ENCODE results near the gene PIP5KL1. TPM values are rescaled to one million over a fixed set of nuclear protein-coding genes. Genes with fewer than 3 reads are reported as not detected.

Gene PIP5KL1
- total and polyA plus RNA-seq, 2 of the 4 experiments (the other 2 are of a cell fraction) = 0.36 to 3.6 TPM

GRCh38 chr9:127955294-127956015 is 24.9 kb upstream of the PIP5KL1 start:
- Histone ChIP-seq H2AK5ac (ENCODE audit: low read depth, low read length) (peak overlapping the region; percentile 60; the same call in 1 of the 2 replicates), H3K4me1 (ENCODE audit: control insufficient read depth, insufficient read depth, low read length) (peaks cover 4% of the 10 kb centered on the region), H4K91ac (ENCODE audit: insufficient read depth, low read depth, low read length) (no peak overlapping the region), H3K4me2 (ENCODE audit: low read depth, low read length) (no peak overlapping the region), H3K18ac (ENCODE audit: low read depth, low read length) (no peak overlapping the region), H2AFZ (replicated peaks; ENCODE audit: low read length, poor library complexity) (peak overlapping the region; percentile 72), H3K9ac (ENCODE audit: low read depth, low read length) (no peak overlapping the region), H3K4me3 (ENCODE audit: insufficient read depth, low read depth, low read length) (no peak overlapping the region), H3K4ac (ENCODE audit: low read depth, low read length) (no peak overlapping the region), H4K5ac (ENCODE audit: low read depth, low read length) (no peak overlapping the region), H3K23ac (ENCODE audit: low read depth, low read length) (no peak overlapping the region; the same call in 1 of the 2 replicates), H3K79me1 (ENCODE audit: low read depth in 1 of 2, low read length in 2 of 2) (peaks cover 7 to 63% of the 10 kb centered on the region in 2 experiments), H3K27me3 (ENCODE audit: control insufficient read depth, insufficient read depth, low read length) (no peaks in the 10 kb centered on the region), H2BK20ac (ENCODE audit: low read depth, low read length) (no peak overlapping the region), H3K9me1 (ENCODE audit: insufficient read depth, low read length) (peaks cover 9% of the 10 kb centered on the region), H3K27ac (ENCODE audit: insufficient read depth, low read length) (no peak overlapping the region), H3K14ac (replicated peaks; ENCODE audit: low read depth, low read length) (no peak overlapping the region; the same call in 1 of the 2 replicates), H4K8ac (ENCODE audit: low read depth in 2 of 2, low read length in 2 of 2) (no peak overlapping the region), H3K56ac (ENCODE audit: extremely low read depth, insufficient read depth, low read length) (no peak overlapping the region), H3K9me3 (ENCODE audit: control insufficient read depth, insufficient read depth, low read length) (no peaks in the 10 kb centered on the region; the same call in 1 of the 2 replicates), H2BK5ac (ENCODE audit: low read depth, low read length, poor library complexity, severe bottlenecking) (no peak overlapping the region), H4K20me1 (ENCODE audit: insufficient read depth, low read length) (peaks cover 28% of the 10 kb centered on the region), H2AK9ac (replicated peaks; ENCODE audit: low read depth, low read length, poor library complexity) (peak overlapping the region; percentile 72), H2BK120ac (ENCODE audit: low read depth, low read length) (no peak overlapping the region), H2BK15ac (ENCODE audit: low read depth, low read length) (no peak overlapping the region), H3K36me3 (ENCODE audit: control insufficient read depth, insufficient read depth, low read length) (peaks cover 1% of the 10 kb centered on the region; the same call in 1 of the 2 replicates)
- peak; percentile 42 for ATAC-seq (ENCODE audit: low read depth)
- dilution Hi-C loops (cut with HindIII; ENCODE audit: low sequenced_read_pairs, unreplicated experiment) (no loop called here), intact Hi-C loops (cut with micrococcal nuclease) (no loop called here), in situ Hi-C loops (cut with MboI; ENCODE audit: low sequenced_read_pairs) (loop anchor here (5.0 kb wide), 1 partner anchor 77 kb away; no protein-coding TSS in a partner anchor)
- ChIA-PET POLR2A (ENCODE audit: unreplicated experiment) (no interaction called here), CTCF (interaction anchor here (1.1 kb wide), 1 partner anchor 18 kb away, joined by 3 read pairs; the partner anchor contains the start of gene DPM2)
- peak; percentile 43 for DNase-seq
- BruUV-seq (replicated peaks) = no TSS peak
- 100% methylated on average over 1 of the region's 12 CpGs; no CpG with 5 or more reads in 1 of the 2 experiments for WGBS, 2 experiments (ENCODE audit: extremely low coverage in 2 of 2, insufficient read length in 1 of 2)
- no peak for TF ChIP-seq MXI1 (IDR thresholded peaks at IDR 0.05; ENCODE audit: borderline replicate concordance, low read depth, low read length)
- TF ChIP-seq FOS (IDR thresholded peaks at IDR 0.05; ENCODE audit: low read depth, low read length) = peak; percentile 55; the same call in 1 of the 2 replicates

Measured in IMR-90 (cell line).